Spleen (tissue), 7 donors: ENCODE results near the gene NAGK.

Experiments used
- CTCF ChIP-seq, 11 experiments: fragments of 200-600 bp in 7 of 11; fragments of 450-650 bp in 4 of 11; sonication (generic) in 4 of 11; IDR thresholded peaks in 8 of 11; conservative IDR thresholded peaks in 3 of 11; 1 replicate in 7 of 11; 2 replicates in 4 of 11; pipeline versions ENCODE4 v1.4.0 to v1.8.0; 2016 to 2021; ENCODE audit warnings: antibody characterized with exemption in 11 of 11, inconsistent platforms in 4 of 11, mild to moderate bottlenecking in 1 of 11
- POLR2AphosphoS5 ChIP-seq, 3 donors: sonication (generic); formaldehyde crosslinking; IDR thresholded peaks; one replicate each; pipeline ENCODE4 v1.5.1; 2017; ENCODE audit warnings: antibody characterized with exemption in 3 of 3
- donor health status: DM: no; HTN: no; CAD: no; lungs with moderate emphysema.
- donor health status: DM: no; HTN: no; CAD: no.
- donor health status: DM: no; HTN: no; CAD: no.

DNA sequence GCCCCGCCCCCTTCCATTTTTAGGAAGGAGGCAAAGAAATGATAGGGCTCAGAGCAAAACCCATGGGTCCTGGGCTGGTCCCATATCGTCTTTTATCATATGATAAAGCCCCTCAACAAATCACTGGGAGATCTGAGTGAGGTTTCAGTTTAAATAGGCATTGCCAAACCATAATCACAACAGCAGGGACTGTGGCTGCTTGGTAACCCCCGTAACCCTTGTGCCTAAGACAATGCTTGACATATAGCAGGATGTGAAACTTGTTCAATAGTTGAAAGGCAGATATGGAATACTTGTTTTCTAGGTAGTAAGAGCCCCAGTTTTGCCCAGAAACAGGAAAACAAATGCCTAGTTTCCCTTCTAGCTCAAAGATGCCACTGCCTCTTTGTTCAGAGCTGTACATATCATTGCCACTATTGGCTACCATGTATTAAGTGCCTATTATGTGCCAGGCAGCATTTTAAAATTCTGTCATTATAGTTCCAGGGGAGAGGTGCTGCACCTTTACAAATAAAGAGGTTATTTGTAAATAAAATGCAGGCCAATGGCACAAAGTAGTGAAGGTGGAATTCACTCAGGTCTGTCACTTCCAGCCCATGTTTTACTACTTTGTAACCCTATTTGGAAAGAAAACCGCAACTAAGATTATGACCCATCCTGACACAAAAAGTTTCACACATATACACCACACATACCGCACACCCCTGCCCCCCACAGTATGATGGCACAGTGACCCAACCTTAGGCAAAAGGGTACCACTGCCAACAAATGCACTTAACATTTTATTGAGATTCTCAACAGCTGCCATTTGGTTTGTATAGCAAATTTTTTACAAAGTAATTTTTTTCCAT, 14.2 kb downstream of the NAGK start:
- no peak for TF ChIP-seq POLR2AphosphoS5 (IDR thresholded peaks at IDR 0.05)
- TF ChIP-seq CTCF (IDR thresholded peaks at IDR 0.05 in 8 of 11, conservative IDR thresholded peaks at IDR 0.05 in 3 of 11) = no peak
